NT2/D1 (cell line): ENCODE results near the gene EVI5L.

Experiments
- SUZ12 ChIP-seq: IDR thresholded peaks from 2 replicates; pipeline ENCODE4 v1.6.1; 2011; ENCODE audit not compliant: insufficient read length, insufficient read depth; ENCODE audit errors: extremely low read depth
- ZNF274 ChIP-seq: IDR thresholded peaks from 2 replicates; pipeline ENCODE4 v1.6.1; 2011; ENCODE audit warnings: mild to moderate bottlenecking, low read depth, low read length

GRCh38 chr19:7888826-7889217, 58.8 kb downstream of the EVI5L start:
- TF ChIP-seq ZNF274 (no peak), SUZ12 (no peak)
